ENCODE results near the gene GHDC.
"Not testable (repeated sequence)": the region's sequence is repeated elsewhere in the genome, so short reads cannot be mapped to it uniquely, and the experiment has no call there.

The GHDC gene

GRCh38 chr17:42146911-42147607, 47.2 kb downstream of the GHDC start:
- DNase-seq: no peak

- not testable (repeated sequence) for DNase-seq
Measured at GRCh38 chr17:42143138-42143537, 51.2 kb downstream of the GHDC start.

GRCh38 chr17:42142371-42142896, 51.9 kb downstream of the GHDC start:
- DNase-seq: no peak

- DNase-seq: no peak
Measured at GRCh38 chr17:42141382-42141781, 52.9 kb downstream of the GHDC start.

- DNase-seq: not testable (repeated sequence)
Measured at GRCh38 chr17:42140690-42141089, 53.6 kb downstream of the GHDC start.
